Activated naive CD4-positive, alpha-beta T cell treated with anti-CD3 and anti-CD28 coated beads, Interleukin-2, amount 10 ng/mL, durations not matched to agents 7 days and 5 days (primary cell): ENCODE results near the gene PTGES.
"Not testable (repeated sequence)": the region's sequence is repeated elsewhere in the genome, so short reads cannot be mapped to it uniquely, and the experiment has no call there.

ENCODE experiments used
- CTCF ChIA-PET: fragments of 350-600 bp; sonication (Branson Sonifier 250); formaldehyde crosslinking; loops from one replicate; lab custom pipeline; 2021; ENCODE audit warnings: antibody characterized with exemption; lab: Charles Lee
- DNase-seq: peaks from one replicate; pipeline ENCODE4 v3.0.0-alpha.2; 2020
- H3K27ac Mint-ChIP-seq: one replicate; pipeline ENCODE4 v1.8.0; 2021; ENCODE audit warnings: mild to moderate bottlenecking, moderate library complexity, mixed read lengths
- H3K27me3 Mint-ChIP-seq: one replicate; pipeline ENCODE4 v1.8.0; 2021; ENCODE audit warnings: mild to moderate bottlenecking, mixed read lengths
- H3K36me3 Mint-ChIP-seq: one replicate; pipeline ENCODE4 v1.8.0; 2021; ENCODE audit warnings: mixed read lengths
- H3K4me1 Mint-ChIP-seq: one replicate; pipeline ENCODE4 v1.8.0; 2021; ENCODE audit warnings: mixed read lengths
- H3K4me3 Mint-ChIP-seq: one replicate; pipeline ENCODE4 v1.8.0; 2021; ENCODE audit warnings: mild to moderate bottlenecking, moderate library complexity, mixed read lengths
- H3K9me3 Mint-ChIP-seq: one replicate; pipeline ENCODE4 v1.8.0; 2021; ENCODE audit warnings: mixed read lengths

The PTGES gene

GRCh38 chr9:129777769-129778130 is 24.9 kb upstream of the PTGES start:
- Mint-ChIP-seq H3K27me3 (peaks cover 66% of the 10 kb centered on the region), H3K4me3 (no peak overlapping the region), H3K4me1 (peaks cover 13% of the 10 kb centered on the region), H3K9me3 (no peaks in the 10 kb centered on the region), H3K27ac (no peak overlapping the region), H3K36me3 (no peaks in the 10 kb centered on the region)
- CTCF ChIA-PET = interaction anchor here (0.8 to 3.9 kb wide), 5 partner anchors 9 to 464 kb away, joined by 3 to 30 read pairs (median 3); no protein-coding TSS in a partner anchor
- no peak for DNase-seq

- no peaks in the 10 kb centered on the region for H3K9me3 Mint-ChIP-seq
- H3K27ac Mint-ChIP-seq = no peak overlapping the region
- peak; percentile 55 for DNase-seq
- H3K27me3 Mint-ChIP-seq = peaks cover 60% of the 10 kb centered on the region
- H3K36me3 Mint-ChIP-seq = no peaks in the 10 kb centered on the region
- CTCF ChIA-PET = interaction anchor here (0.8 to 3.9 kb wide), 6 partner anchors 10 to 465 kb away, joined by 3 to 30 read pairs (median 3); no protein-coding TSS in a partner anchor
- no peak overlapping the region for H3K4me3 Mint-ChIP-seq
- H3K4me1 Mint-ChIP-seq = peaks cover 13% of the 10 kb centered on the region
These were observed 24.3 kb upstream of the PTGES start for GRCh38 chr9:129776938-129777768.

- Mint-ChIP-seq H3K4me1 (peaks cover 13% of the 10 kb centered on the region), H3K4me3 (no peak overlapping the region), H3K9me3 (no peaks in the 10 kb centered on the region), H3K27ac (no peak overlapping the region), H3K27me3 (peaks cover 57% of the 10 kb centered on the region), H3K36me3 (no peaks in the 10 kb centered on the region)
- CTCF ChIA-PET = interaction anchor here (1.0 to 3.9 kb wide), 4 partner anchors 39 to 466 kb away, joined by 3 to 30 read pairs (median 8); no protein-coding TSS in a partner anchor
- DNase-seq = no peak
These were observed 23.7 kb upstream of the PTGES start for GRCh38 chr9:129776566-129776937.

- peaks cover 13% of the 10 kb centered on the region for H3K4me1 Mint-ChIP-seq
- H3K27me3 Mint-ChIP-seq = peaks cover 57% of the 10 kb centered on the region
- CTCF ChIA-PET = interaction anchor here (2.1 to 3.9 kb wide), 2 partner anchors 38 to 49 kb away, joined by 13 to 30 read pairs; no protein-coding TSS in a partner anchor
- not testable (repeated sequence) for DNase-seq, H3K9me3 Mint-ChIP-seq, H3K36me3 Mint-ChIP-seq, H3K4me3 Mint-ChIP-seq, H3K27ac Mint-ChIP-seq
These were observed 23.3 kb upstream of the PTGES start for GRCh38 chr9:129776096-129776495.

GRCh38 chr9:129775448-129775798 is 22.6 kb upstream of the PTGES start:
- CTCF ChIA-PET = interaction anchor here (2.1 to 3.9 kb wide), 2 partner anchors 38 to 49 kb away, joined by 13 to 30 read pairs; no protein-coding TSS in a partner anchor
- Mint-ChIP-seq H3K4me3 (no peak overlapping the region), H3K27ac (no peak overlapping the region)

GRCh38 chr9:129774791-129775447 is 22.1 kb upstream of the PTGES start:
- Mint-ChIP-seq H3K9me3 (no peaks in the 10 kb centered on the region), H3K27me3 (peaks cover 54% of the 10 kb centered on the region), H3K36me3 (no peaks in the 10 kb centered on the region), H3K27ac (no peak overlapping the region), H3K4me1 (peaks cover 13% of the 10 kb centered on the region), H3K4me3 (no peak overlapping the region)
- DNase-seq = no peak
- CTCF ChIA-PET = interaction anchor here (3.9 kb wide), 1 partner anchor 37 kb away, joined by 30 read pairs; no protein-coding TSS in a partner anchor

More at GRCh38 chr9:129775448-129775798, 22.6 kb upstream of the PTGES start:
- Mint-ChIP-seq H3K4me1 (peaks cover 13% of the 10 kb centered on the region), H3K36me3 (no peaks in the 10 kb centered on the region), H3K9me3 (no peaks in the 10 kb centered on the region), H3K27me3 (peaks cover 57% of the 10 kb centered on the region)
- no peak for DNase-seq

- Mint-ChIP-seq H3K27ac (no peak overlapping the region), H3K4me3 (no peak overlapping the region), H3K36me3 (no peaks in the 10 kb centered on the region), H3K9me3 (no peaks in the 10 kb centered on the region), H3K4me1 (peaks cover 13% of the 10 kb centered on the region), H3K27me3 (peaks cover 41% of the 10 kb centered on the region)
- DNase-seq = no peak
- CTCF ChIA-PET = interaction anchor here (1.2 to 2.3 kb wide), 3 partner anchors 8 to 36 kb away, joined by 3 to 5 read pairs (median 5); no protein-coding TSS in a partner anchor
These were observed 20.6 kb upstream of the PTGES start for GRCh38 chr9:129773262-129774048.

- no peak overlapping the region for H3K27ac Mint-ChIP-seq
- CTCF ChIA-PET = no interaction called here
- no peaks in the 10 kb centered on the region for H3K9me3 Mint-ChIP-seq
- H3K36me3 Mint-ChIP-seq = no peaks in the 10 kb centered on the region
- H3K4me1 Mint-ChIP-seq = no peaks in the 10 kb centered on the region
- H3K27me3 Mint-ChIP-seq = peaks cover 23% of the 10 kb centered on the region
- no peak overlapping the region for H3K4me3 Mint-ChIP-seq
- no peak for DNase-seq
These were observed 17.9 kb upstream of the PTGES start for GRCh38 chr9:129770741-129771140.

- peaks cover 15% of the 10 kb centered on the region for H3K27me3 Mint-ChIP-seq
- no peak overlapping the region for H3K27ac Mint-ChIP-seq
- H3K9me3 Mint-ChIP-seq = no peaks in the 10 kb centered on the region
- CTCF ChIA-PET = no interaction called here
- no peaks in the 10 kb centered on the region for H3K36me3 Mint-ChIP-seq
- DNase-seq = no peak
- H3K4me3 Mint-ChIP-seq = no peak overlapping the region
- no peaks in the 10 kb centered on the region for H3K4me1 Mint-ChIP-seq
These were observed 16.8 kb upstream of the PTGES start for GRCh38 chr9:129769669-129770068.

GRCh38 chr9:129768486-129768885 is 15.6 kb upstream of the PTGES start:
- CTCF ChIA-PET = no interaction called here
- Mint-ChIP-seq H3K4me3 (no peak overlapping the region), H3K27ac (no peak overlapping the region), H3K27me3 (peaks cover 5% of the 10 kb centered on the region), H3K36me3 (no peaks in the 10 kb centered on the region), H3K9me3 (no peaks in the 10 kb centered on the region), H3K4me1 (no peaks in the 10 kb centered on the region)
- DNase-seq = no peak

- CTCF ChIA-PET = no interaction called here
- DNase-seq = no peak
- H3K36me3 Mint-ChIP-seq = no peaks in the 10 kb centered on the region
- H3K9me3 Mint-ChIP-seq = no peaks in the 10 kb centered on the region
- no peak overlapping the region for H3K27ac Mint-ChIP-seq
- H3K4me3 Mint-ChIP-seq = no peak overlapping the region
- H3K4me1 Mint-ChIP-seq = no peaks in the 10 kb centered on the region
- peaks cover 10% of the 10 kb centered on the region for H3K27me3 Mint-ChIP-seq
These were observed 13.0 kb upstream of the PTGES start for GRCh38 chr9:129765764-129766317.

GRCh38 chr9:129762985-129763926 is 10.4 kb upstream of the PTGES start:
- peaks cover 3% of the 10 kb centered on the region for H3K4me1 Mint-ChIP-seq
- no peaks in the 10 kb centered on the region for H3K9me3 Mint-ChIP-seq
- H3K27me3 Mint-ChIP-seq = peaks cover 22% of the 10 kb centered on the region
- DNase-seq = no peak
- H3K27ac Mint-ChIP-seq = no peak overlapping the region
- H3K4me3 Mint-ChIP-seq = no peak overlapping the region
- CTCF ChIA-PET = interaction anchor here (0.6 to 0.8 kb wide), 2 partner anchors 10 to 27 kb away, joined by 3 to 5 read pairs; no protein-coding TSS in a partner anchor
- no peaks in the 10 kb centered on the region for H3K36me3 Mint-ChIP-seq
